ENCODE measurements around the gene LYPD4. TPM values are rescaled to one million over a fixed set of nuclear protein-coding genes. Genes with fewer than 3 reads are reported as not detected.
A peak's percentile ranks its signal among the peaks of the same experiment; 100 is the strongest.

Gene LYPD4
- total RNA-seq, 2 donors from 2014 or later, result not detected

- DNase-seq (no peak), ATAC-seq (replicated peaks in 1 of 2) (no peak)
- Mint-ChIP-seq H3K9me3 (no peaks in the 10 kb centered on the region), H3K36me3 (ENCODE audit: insufficient read depth in 2 of 2) (peaks cover 6 to 37% of the 10 kb centered on the region in 2 donors), H3K27ac (peak overlapping the region; percentile 25), H3K27me3 (ENCODE audit: low read depth) (no peaks in the 10 kb centered on the region), H3K4me1 (ENCODE audit: low read depth) (peaks cover 84% of the 10 kb centered on the region), H3K4me3 (peak overlapping the region; percentile 4 to 25)
Measured at GRCh38 chr19:41869374-41869955, 25.0 kb upstream of the LYPD4 start.

DNA sequence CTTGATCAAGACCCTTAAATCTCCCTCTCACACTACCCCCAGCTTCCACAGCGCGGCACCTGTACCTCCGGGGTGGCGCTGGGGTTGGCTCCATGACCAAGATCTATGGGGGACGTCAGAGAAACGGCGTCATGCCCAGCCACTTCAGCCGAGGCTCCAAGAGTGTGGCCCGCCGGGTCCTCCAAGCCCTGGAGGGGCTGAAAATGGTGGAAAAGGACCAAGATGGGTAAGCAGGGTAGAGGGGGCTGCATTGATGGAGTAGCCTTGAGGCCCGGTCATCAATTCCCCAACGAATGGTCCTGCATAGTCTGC, 24.5 kb upstream of the LYPD4 start:
- H3K27ac Mint-ChIP-seq, result peak overlapping the region; percentile 86
- ATAC-seq (replicated peaks in 1 of 2) (no peak), DNase-seq (no peak)
- H3K36me3 Mint-ChIP-seq (ENCODE audit: insufficient read depth in 2 of 2), result peaks cover 9 to 42% of the 10 kb centered on the region in 2 donors
- H3K9me3 Mint-ChIP-seq, result no peaks in the 10 kb centered on the region
- H3K27me3 Mint-ChIP-seq (ENCODE audit: low read depth), result no peaks in the 10 kb centered on the region
- H3K4me3 Mint-ChIP-seq, result peak overlapping the region; percentile 1 to 34
- H3K4me1 Mint-ChIP-seq (ENCODE audit: low read depth), result peaks cover 89% of the 10 kb centered on the region

DNA sequence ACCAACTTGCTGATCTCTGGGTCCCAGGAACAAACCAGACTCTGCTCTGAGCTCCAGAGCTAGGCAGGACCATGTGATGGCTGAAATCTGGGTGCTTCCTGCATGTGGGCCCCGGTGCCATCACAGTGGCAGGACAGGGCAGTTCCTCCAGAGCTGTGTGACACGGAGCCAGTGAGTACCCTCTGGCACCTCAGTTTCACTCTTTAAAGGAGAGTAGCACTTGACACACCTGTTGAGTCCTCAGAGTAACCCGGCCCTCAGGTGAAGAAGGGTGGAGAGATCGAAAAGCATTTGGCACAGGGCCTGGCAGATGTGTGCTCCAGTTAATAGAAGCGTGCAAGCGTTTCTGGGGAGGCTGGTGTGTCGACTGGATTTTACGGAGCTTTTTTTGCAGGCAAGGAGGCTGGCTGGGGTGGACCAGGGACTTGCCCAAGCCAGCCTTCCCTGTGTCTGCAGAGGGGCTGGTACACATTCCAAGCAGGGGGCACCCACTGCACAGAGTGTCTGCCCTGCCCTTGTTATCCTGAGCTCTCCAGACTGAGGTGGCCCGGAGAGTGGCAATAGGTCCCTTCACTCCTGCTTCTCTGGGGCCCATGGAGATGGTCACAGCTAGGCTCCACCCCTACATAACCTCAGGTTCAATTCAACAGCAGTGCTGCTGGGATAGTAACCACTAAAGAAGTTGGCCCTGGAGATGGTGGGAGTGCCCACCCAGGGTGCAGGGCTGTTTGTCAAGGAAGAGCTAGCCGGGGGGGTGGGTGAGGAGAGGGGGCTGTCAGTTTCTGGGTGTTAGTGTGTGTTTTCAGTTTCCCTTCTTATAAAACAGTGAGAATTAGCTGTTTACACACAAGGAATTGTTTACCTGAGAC, 23.9 kb upstream of the LYPD4 start:
- ATAC-seq (replicated peaks in 1 of 2) (peak in 1 of 2 donors; percentile 2), DNase-seq (no peak)
- H3K4me1 Mint-ChIP-seq (ENCODE audit: low read depth), result peaks cover 93% of the 10 kb centered on the region
- H3K9me3 Mint-ChIP-seq, result no peaks in the 10 kb centered on the region
- H3K27ac Mint-ChIP-seq, result peak overlapping the region; percentile 86
- H3K4me3 Mint-ChIP-seq, result peak overlapping the region; percentile 54 to 58
- H3K36me3 Mint-ChIP-seq (ENCODE audit: insufficient read depth in 2 of 2), result peaks cover 11 to 46% of the 10 kb centered on the region in 2 donors
- no peaks in the 10 kb centered on the region for H3K27me3 Mint-ChIP-seq (ENCODE audit: low read depth)

DNA sequence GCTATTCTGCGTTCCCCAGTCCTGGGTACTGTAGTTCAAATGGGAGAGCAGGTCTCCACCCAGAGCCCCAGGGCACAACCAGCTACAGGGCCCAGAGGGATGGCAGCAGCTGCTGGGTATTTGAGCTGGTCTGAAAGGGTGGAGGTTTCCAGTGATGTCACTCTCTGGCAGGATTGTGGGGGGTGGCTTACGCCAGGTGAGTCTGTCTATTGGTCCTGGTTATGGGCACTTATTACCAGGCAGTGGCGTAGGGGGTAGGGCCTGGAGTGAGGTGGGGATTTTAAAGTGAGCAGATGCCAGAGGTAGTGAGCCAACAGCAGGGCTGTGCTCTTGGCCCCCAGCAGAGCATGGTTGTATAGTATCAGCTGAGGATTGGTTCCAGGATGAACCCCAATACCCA, 21.8 kb upstream of the LYPD4 start:
- Mint-ChIP-seq H3K27ac (peak overlapping the region; percentile 93), H3K27me3 (ENCODE audit: low read depth) (no peaks in the 10 kb centered on the region), H3K9me3 (no peaks in the 10 kb centered on the region), H3K4me1 (ENCODE audit: low read depth) (peaks cover 93% of the 10 kb centered on the region), H3K36me3 (ENCODE audit: insufficient read depth in 2 of 2) (peaks cover 19 to 62% of the 10 kb centered on the region in 2 donors), H3K4me3 (peak overlapping the region; percentile 36 to 58)
- ATAC-seq (replicated peaks in 1 of 2) (peak in 1 of 2 donors; percentile 3), DNase-seq (peak in 1 of 2 donors; percentile 23)

- Mint-ChIP-seq H3K9me3 (no peaks in the 10 kb centered on the region), H3K36me3 (ENCODE audit: insufficient read depth in 2 of 2) (peaks cover 25 to 62% of the 10 kb centered on the region in 2 donors), H3K27ac (peak overlapping the region; percentile 88), H3K4me1 (ENCODE audit: low read depth) (peaks cover 80% of the 10 kb centered on the region), H3K27me3 (ENCODE audit: low read depth) (no peaks in the 10 kb centered on the region), H3K4me3 (peak overlapping the region; percentile 77 to 99)
- ATAC-seq (replicated peaks in 1 of 2), result no peak
- no peak for DNase-seq
Measured at GRCh38 chr19:41864374-41864773, 19.9 kb upstream of the LYPD4 start.

DNA sequence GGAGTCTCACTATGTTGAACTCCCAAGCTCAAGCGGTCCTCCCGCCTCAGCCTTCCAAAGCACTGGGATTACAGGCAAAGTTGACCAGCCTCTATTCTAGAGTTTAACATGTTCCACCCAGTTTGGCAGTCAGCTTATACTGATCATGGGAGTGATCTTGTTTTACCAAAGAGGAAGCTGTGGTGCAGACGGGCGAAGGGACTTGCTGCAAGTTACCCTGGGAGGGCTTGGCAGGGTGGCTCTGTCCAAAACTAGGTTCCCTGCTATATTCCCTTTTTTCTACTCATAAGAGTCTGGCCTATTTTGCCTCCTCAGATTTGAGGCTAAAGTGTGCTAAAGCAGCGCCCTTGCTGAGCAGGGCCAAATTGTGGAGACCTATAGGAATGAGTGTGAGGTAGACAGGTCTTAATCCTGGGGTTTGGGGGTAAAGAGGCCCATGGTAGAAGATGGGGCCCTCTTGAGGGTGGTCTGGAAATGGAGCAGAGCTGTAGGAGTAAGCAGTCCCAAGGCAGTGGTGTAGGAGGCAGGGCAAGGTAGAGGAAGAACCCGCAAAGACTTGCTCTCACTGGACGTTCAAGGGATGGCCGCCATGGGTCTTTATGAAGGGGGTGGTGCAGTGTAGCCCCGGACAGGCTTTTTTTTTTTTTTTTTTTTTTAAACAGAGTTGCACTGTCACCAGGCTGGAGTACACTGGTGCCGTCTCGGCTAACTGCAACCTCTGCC, 18.9 kb upstream of the LYPD4 start:
- Mint-ChIP-seq H3K9me3 (no peaks in the 10 kb centered on the region), H3K36me3 (ENCODE audit: insufficient read depth in 2 of 2) (peaks cover 25 to 59% of the 10 kb centered on the region in 2 donors), H3K4me3 (peak overlapping the region; percentile 91 to 99), H3K4me1 (ENCODE audit: low read depth) (peaks cover 75% of the 10 kb centered on the region), H3K27me3 (ENCODE audit: low read depth) (no peaks in the 10 kb centered on the region), H3K27ac (peak overlapping the region; percentile 86)
- ATAC-seq (replicated peaks in 1 of 2) (no peak), DNase-seq (no peak)

- H3K36me3 Mint-ChIP-seq (ENCODE audit: insufficient read depth in 2 of 2), result peaks cover 25 to 57% of the 10 kb centered on the region in 2 donors
- H3K4me1 Mint-ChIP-seq (ENCODE audit: low read depth), result peaks cover 67% of the 10 kb centered on the region
- no peak for ATAC-seq (replicated peaks in 1 of 2)
- H3K27me3 Mint-ChIP-seq (ENCODE audit: low read depth), result no peaks in the 10 kb centered on the region
- no peaks in the 10 kb centered on the region for H3K9me3 Mint-ChIP-seq
- DNase-seq, result no peak
- peak overlapping the region; percentile 86 for H3K27ac Mint-ChIP-seq
- peak overlapping the region; percentile 91 to 99 for H3K4me3 Mint-ChIP-seq
Measured at GRCh38 chr19:41862445-41862986, 18.0 kb upstream of the LYPD4 start.

DNA sequence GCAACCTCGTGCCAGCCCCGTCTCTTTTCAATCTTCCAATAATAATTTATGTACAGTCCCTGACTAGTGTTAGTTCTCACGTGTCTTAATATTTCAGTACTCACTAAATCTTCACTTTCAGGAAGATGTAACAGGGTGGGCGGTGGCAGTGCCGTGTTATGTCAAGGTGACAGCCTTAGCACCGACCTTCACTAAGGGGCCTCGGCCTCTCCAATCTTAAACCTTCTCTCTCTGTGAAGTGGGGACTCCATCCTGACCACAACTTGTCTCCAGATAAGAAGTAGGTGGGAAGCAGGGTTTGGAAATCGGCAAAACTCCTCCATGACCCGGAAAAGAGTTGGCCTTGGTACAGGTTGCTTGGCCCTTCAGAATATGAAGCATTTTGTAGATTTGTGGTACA, 17.4 kb upstream of the LYPD4 start:
- Mint-ChIP-seq H3K9me3 (no peaks in the 10 kb centered on the region), H3K36me3 (ENCODE audit: insufficient read depth in 2 of 2) (peaks cover 25 to 57% of the 10 kb centered on the region in 2 donors), H3K27me3 (ENCODE audit: low read depth) (no peaks in the 10 kb centered on the region), H3K27ac (peak overlapping the region; percentile 86), H3K4me3 (peak overlapping the region; percentile 91 to 99), H3K4me1 (ENCODE audit: low read depth) (peaks cover 64% of the 10 kb centered on the region)
- DNase-seq (no peak), ATAC-seq (replicated peaks in 1 of 2) (no peak)

- Mint-ChIP-seq H3K4me1 (ENCODE audit: low read depth) (peaks cover 58% of the 10 kb centered on the region), H3K27me3 (ENCODE audit: low read depth) (no peaks in the 10 kb centered on the region), H3K9me3 (no peaks in the 10 kb centered on the region), H3K4me3 (peak overlapping the region; percentile 91 to 99), H3K36me3 (ENCODE audit: insufficient read depth in 2 of 2) (peaks cover 25 to 51% of the 10 kb centered on the region in 2 donors), H3K27ac (peak overlapping the region; percentile 86)
- ATAC-seq (replicated peaks in 1 of 2) (no peak), DNase-seq (no peak)
Measured at GRCh38 chr19:41861116-41861768, 16.8 kb upstream of the LYPD4 start.

GRCh38 chr19:41860419-41861115, 16.1 kb upstream of the LYPD4 start:
- peaks cover 25 to 44% of the 10 kb centered on the region in 2 donors for H3K36me3 Mint-ChIP-seq (ENCODE audit: insufficient read depth in 2 of 2)

DNA sequence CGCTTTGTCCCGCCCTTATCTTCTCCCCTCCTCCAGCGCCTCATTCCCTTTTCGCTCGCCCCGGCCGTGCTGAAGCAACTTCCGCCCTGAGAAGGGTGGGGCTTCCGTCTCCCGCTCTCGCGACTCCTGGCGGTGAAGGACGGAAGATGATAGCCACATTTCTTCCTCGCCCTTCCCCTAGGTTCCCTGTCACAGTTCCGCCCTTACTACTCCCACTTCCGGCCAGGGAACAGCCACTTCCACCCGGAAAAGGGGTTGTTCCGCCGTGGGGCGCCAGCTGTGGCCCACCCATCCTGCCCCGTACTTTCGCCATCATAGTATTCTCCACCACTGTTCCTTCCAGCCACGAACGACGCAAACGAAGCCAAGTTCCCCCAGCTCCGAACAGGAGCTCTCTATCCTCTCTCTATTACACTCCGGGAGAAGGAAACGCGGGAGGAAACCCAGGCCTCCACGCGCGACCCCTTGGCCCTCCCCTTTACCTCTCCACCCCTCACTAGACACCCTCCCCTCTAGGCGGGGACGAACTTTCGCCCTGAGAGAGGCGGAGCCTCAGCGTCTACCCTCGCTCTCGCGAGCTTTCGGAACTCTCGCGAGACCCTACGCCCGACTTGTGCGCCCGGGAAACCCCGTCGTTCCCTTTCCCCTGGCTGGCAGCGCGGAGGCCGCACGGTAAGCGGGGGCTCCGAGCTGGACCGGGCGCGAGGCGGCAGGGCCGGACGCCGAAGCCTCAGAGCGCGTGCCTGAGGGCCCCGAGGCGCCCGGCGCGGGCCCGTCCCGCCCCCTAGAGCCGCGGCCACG, 15.3 kb upstream of the LYPD4 start, which contains the start of gene RPS19:
TSS of gene RPS19 (plus strand) at position 638 of the 801 bp plus-strand sequence. CDS start 520 bp downstream, outside the sequence.
- Mint-ChIP-seq H3K4me3 (peak within 1 kb of the TSS; percentile 91 to 99), H3K27ac (peak within 1 kb of the TSS; percentile 98), H3K27me3 (ENCODE audit: low read depth) (peaks cover 4% of the 10 kb centered on the region), H3K4me1 (ENCODE audit: low read depth) (peaks cover 47% of the 10 kb centered on the region), H3K36me3 (ENCODE audit: insufficient read depth in 2 of 2) (peaks cover 25 to 39% of the 10 kb centered on the region in 2 donors), H3K9me3 (no peaks in the 10 kb centered on the region)
- peak; percentile 98 for DNase-seq
- ATAC-seq (replicated peaks in 1 of 2), result peak; percentile 89

More at GRCh38 chr19:41860419-41861115, 16.1 kb upstream of the LYPD4 start:
- peaks cover 52% of the 10 kb centered on the region for H3K4me1 Mint-ChIP-seq (ENCODE audit: low read depth)
- DNase-seq (no peak), ATAC-seq (replicated peaks in 1 of 2) (no peak)
- peak overlapping the region; percentile 86 for H3K27ac Mint-ChIP-seq
- H3K27me3 Mint-ChIP-seq (ENCODE audit: low read depth), result no peaks in the 10 kb centered on the region
- peak overlapping the region; percentile 91 to 99 for H3K4me3 Mint-ChIP-seq
- no peaks in the 10 kb centered on the region for H3K9me3 Mint-ChIP-seq
